ENCODE data around the gene UTRN.

DNA sequence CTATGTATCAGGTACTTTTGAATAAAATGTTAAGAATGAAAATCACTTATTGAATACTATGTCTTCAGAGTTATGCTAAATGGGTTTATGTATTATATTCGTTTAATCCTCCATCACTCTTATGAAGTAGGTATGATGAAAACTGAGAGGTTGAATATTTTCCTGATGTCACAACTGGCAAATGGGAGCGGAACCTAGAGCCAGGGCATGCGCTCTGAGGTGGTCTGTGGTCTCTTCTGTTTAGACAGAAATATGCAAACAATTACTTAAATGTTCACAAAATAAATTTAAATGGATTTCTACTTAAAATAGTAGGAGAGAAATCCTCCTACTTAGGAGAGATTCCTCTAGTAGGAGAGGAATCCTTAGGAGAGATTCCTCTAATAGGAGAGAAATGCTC is 21.3 kb upstream of the UTRN start:
- TF ChIP-seq, protein P1, sequence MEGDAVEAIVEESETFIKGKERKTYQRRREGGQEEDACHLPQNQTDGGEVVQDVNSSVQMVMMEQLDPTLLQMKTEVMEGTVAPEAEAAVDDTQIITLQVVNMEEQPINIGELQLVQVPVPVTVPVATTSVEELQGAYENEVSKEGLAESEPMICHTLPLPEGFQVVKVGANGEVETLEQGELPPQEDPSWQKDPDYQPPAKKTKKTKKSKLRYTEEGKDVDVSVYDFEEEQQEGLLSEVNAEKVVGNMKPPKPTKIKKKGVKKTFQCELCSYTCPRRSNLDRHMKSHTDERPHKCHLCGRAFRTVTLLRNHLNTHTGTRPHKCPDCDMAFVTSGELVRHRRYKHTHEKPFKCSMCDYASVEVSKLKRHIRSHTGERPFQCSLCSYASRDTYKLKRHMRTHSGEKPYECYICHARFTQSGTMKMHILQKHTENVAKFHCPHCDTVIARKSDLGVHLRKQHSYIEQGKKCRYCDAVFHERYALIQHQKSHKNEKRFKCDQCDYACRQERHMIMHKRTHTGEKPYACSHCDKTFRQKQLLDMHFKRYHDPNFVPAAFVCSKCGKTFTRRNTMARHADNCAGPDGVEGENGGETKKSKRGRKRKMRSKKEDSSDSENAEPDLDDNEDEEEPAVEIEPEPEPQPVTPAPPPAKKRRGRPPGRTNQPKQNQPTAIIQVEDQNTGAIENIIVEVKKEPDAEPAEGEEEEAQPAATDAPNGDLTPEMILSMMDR (IDR thresholded peaks at IDR 0.05): no peak
- TF ChIP-seq POLR2A (IDR thresholded peaks at IDR 0.05) (no peak), POLR2AphosphoS5 (IDR thresholded peaks at IDR 0.05) (no peak), EP300 (IDR thresholded peaks at IDR 0.05) (no peak)
